Testis (tissue), 3 donors: ENCODE data around the gene TBC1D2. TPM values are rescaled to one million over a fixed set of nuclear protein-coding genes. Genes with fewer than 3 reads are reported as not detected.

Experiments used
- DNase-seq: peaks from one replicate; pipeline ENCODE4 v3.0.0-alpha.2; 2019
- H3K27ac ChIP-seq, 2 donors: fragments of 200-600 bp; sonication (generic); one replicate each; pipeline ENCODE4 v1.5.1; 2019
- H3K27me3 ChIP-seq: fragments of 200-600 bp; sonication (generic); one replicate; pipeline ENCODE4 v1.5.1; 2019
- H3K36me3 ChIP-seq: fragments of 200-600 bp; sonication (generic); one replicate; pipeline ENCODE4 v1.5.1; 2017; ENCODE audit warnings: low read depth; ENCODE audit errors: missing control alignments
- H3K4me1 ChIP-seq: fragments of 200-600 bp; sonication (generic); one replicate; pipeline ENCODE4 v1.5.1; 2019
- H3K4me3 ChIP-seq, 2 donors: fragments of 200-600 bp; sonication (generic); one replicate each; pipeline ENCODE4 v1.5.1; 2017 to 2019
- H3K9me3 ChIP-seq: fragments of 200-600 bp; sonication (generic); one replicate; pipeline ENCODE4 v1.5.1; 2017
- CTCF ChIP-seq, 3 experiments: fragments of 450-650 bp in 2 of 3; fragments of 200-600 bp in 1 of 3; sonication (generic) in 1 of 3; IDR thresholded peaks; one replicate each; pipeline ENCODE4 v1.5.1; 2016 to 2019; ENCODE audit warnings: antibody characterized with exemption in 3 of 3, mild to moderate bottlenecking in 2 of 3, moderate library complexity in 1 of 3
- POLR2A ChIP-seq: fragments of 450-650 bp; IDR thresholded peaks from one replicate; pipeline ENCODE4 v1.6.1; 2017; ENCODE audit warnings: antibody characterized with exemption, mild to moderate bottlenecking, moderate library complexity
- WGBS, 2 donors: methylation state at CpG; one replicate each; pipeline ENCODE4 v1.1.5; 2018; 5-methylcytosine and 5-hydroxymethylcytosine counted together
- intact Hi-C: fragments of 100-400 bp; cut with DNase I; formaldehyde crosslinking; loops from one replicate; pipeline ENCODE4 v1.15.1; 2023; ENCODE audit warnings: low total_unique reads
- polyA plus RNA-seq: library from polyadenylated mRNA; stranded (reverse); fragments of 350-450 nt; fragmentation: Illumina TruSeq; extraction: RNeasy Lipid Tissue Mini Kit (QIAGEN cat#74804); gene quantifications from one replicate; pipeline ENCODE4 v1.2.3, GENCODE V29; 2014; ENCODE audit warnings: low read depth, low replicate concordance; ENCODE audit not compliant: insufficient read depth
- total RNA-seq, 2 donors: library from RNA; depleted of rRNA; stranded (reverse); fragments of >200 nt; gene quantifications; one replicate each; pipeline ENCODE4 v1.2.3, GENCODE V29; 2016

TBC1D2 gene
- total and polyA plus RNA-seq, 3 donors from 2014 or later = 5.1 to 9.2 (median 8.5) TPM

GRCh38 chr9:98159301-98159700, 96.1 kb downstream of the TBC1D2 start:
- intact Hi-C loops = no loop called here
- Histone ChIP-seq H3K27me3 (no peaks in the 10 kb centered on the region), H3K9me3 (no peaks in the 10 kb centered on the region), H3K4me1 (peaks cover 4% of the 10 kb centered on the region), H3K36me3 (no peaks in the 10 kb centered on the region), H3K4me3 (no peak overlapping the region), H3K27ac (no peak overlapping the region)
- TF ChIP-seq CTCF (IDR thresholded peaks at IDR 0.05) (no peak), POLR2A (no peak)
- DNase-seq = no peak
- WGBS, 2 donors = 75 to 77% methylated on average over 5 of the region's 5 CpGs

- H3K36me3 ChIP-seq = no peaks in the 10 kb centered on the region
- no peaks in the 10 kb centered on the region for H3K27me3 ChIP-seq
- DNase-seq = no peak
- intact Hi-C loops = no loop called here
- no peak overlapping the region for H3K27ac ChIP-seq
- peaks cover 3% of the 10 kb centered on the region for H3K4me1 ChIP-seq
- TF ChIP-seq POLR2A (no peak), CTCF (IDR thresholded peaks at IDR 0.05) (no peak)
- WGBS, 2 donors = 68 to 76% methylated on average over 4 of the region's 4 CpGs
- H3K9me3 ChIP-seq = no peaks in the 10 kb centered on the region
- no peak overlapping the region for H3K4me3 ChIP-seq
These were observed 97.2 kb downstream of the TBC1D2 start for GRCh38 chr9:98158071-98158831.

- TF ChIP-seq CTCF (IDR thresholded peaks at IDR 0.05) (no peak), POLR2A (no peak)
- intact Hi-C loops = no loop called here
These were observed 98.1 kb downstream of the TBC1D2 start for GRCh38 chr9:98157372-98157771.

GRCh38 chr9:98154678-98155077, 100.8 kb downstream of the TBC1D2 start:
- DNase-seq = no peak
- H3K36me3 ChIP-seq = no peaks in the 10 kb centered on the region
- H3K4me1 ChIP-seq = peaks cover 2% of the 10 kb centered on the region
- H3K27ac ChIP-seq = no peak overlapping the region
- H3K27me3 ChIP-seq = no peaks in the 10 kb centered on the region
- TF ChIP-seq CTCF (IDR thresholded peaks at IDR 0.05) (no peak), POLR2A (no peak)
- no peaks in the 10 kb centered on the region for H3K9me3 ChIP-seq
- H3K4me3 ChIP-seq = no peak overlapping the region
- 92 to 93% methylated on average over 2 of the region's 2 CpGs for WGBS, 2 donors
- intact Hi-C loops = no loop called here

More at GRCh38 chr9:98157372-98157771, 98.1 kb downstream of the TBC1D2 start:
- DNase-seq = no peak
- 92 to 96% methylated on average over 10 of the region's 10 CpGs for WGBS, 2 donors
- Histone ChIP-seq H3K9me3 (no peaks in the 10 kb centered on the region), H3K4me1 (peaks cover 3% of the 10 kb centered on the region), H3K4me3 (no peak overlapping the region), H3K27ac (no peak overlapping the region), H3K27me3 (no peaks in the 10 kb centered on the region), H3K36me3 (no peaks in the 10 kb centered on the region)

GRCh38 chr9:98152526-98152925, 102.9 kb downstream of the TBC1D2 start:
- TF ChIP-seq CTCF (IDR thresholded peaks at IDR 0.05) (no peak), POLR2A (no peak)
- Histone ChIP-seq H3K4me3 (no peak overlapping the region), H3K9me3 (no peaks in the 10 kb centered on the region), H3K27me3 (no peaks in the 10 kb centered on the region), H3K4me1 (no peaks in the 10 kb centered on the region), H3K27ac (no peak overlapping the region), H3K36me3 (no peaks in the 10 kb centered on the region)
- DNase-seq = no peak
- intact Hi-C loops = no loop called here
